GM19324 (cell line): ENCODE data around the gene RPS6KB1.
"Not testable (repeated sequence)": the region's sequence is repeated elsewhere in the genome, so short reads cannot be mapped to it uniquely, and the experiment has no call there.

Experiments
- ATAC-seq: cut with Tn5 transposase; IDR thresholded peaks from one replicate; pipeline ENCODE4 v1.9.1; 2021; ENCODE audit warnings: mild to moderate bottlenecking, moderate library complexity; ENCODE audit not compliant: unreplicated experiment, low FRiP score

Gene RPS6KB1

GRCh38 chr17:59869941-59870218, 23.0 kb upstream of the RPS6KB1 start:
- ATAC-seq: no peak

- no peak for ATAC-seq
Measured at GRCh38 chr17:59870482-59870881, 22.4 kb upstream of the RPS6KB1 start.

- ATAC-seq: no peak
Measured at GRCh38 chr17:59872351-59872750, 20.6 kb upstream of the RPS6KB1 start.

- not testable (repeated sequence) for ATAC-seq
Measured at GRCh38 chr17:59873414-59873813, 19.5 kb upstream of the RPS6KB1 start.

DNA sequence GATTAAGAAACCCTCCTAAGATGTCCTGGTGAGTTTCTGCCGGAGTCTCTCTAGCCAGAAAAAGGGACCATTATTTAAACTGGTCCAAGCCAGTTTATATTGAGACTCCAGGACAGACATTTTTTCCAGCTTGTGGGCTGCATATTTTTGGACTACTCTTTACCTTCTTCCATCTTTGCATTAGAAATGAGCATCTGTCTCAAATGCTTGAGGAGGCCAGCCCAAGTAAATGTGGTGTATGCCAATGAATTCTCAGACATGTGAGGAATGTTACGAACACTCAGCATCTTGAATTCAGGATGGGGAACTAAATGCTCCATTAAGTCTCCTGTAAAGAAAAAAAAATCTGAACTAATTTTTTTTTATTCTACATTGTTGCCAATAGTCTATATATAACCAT, 18.5 kb upstream of the RPS6KB1 start:
- no peak for ATAC-seq

DNA sequence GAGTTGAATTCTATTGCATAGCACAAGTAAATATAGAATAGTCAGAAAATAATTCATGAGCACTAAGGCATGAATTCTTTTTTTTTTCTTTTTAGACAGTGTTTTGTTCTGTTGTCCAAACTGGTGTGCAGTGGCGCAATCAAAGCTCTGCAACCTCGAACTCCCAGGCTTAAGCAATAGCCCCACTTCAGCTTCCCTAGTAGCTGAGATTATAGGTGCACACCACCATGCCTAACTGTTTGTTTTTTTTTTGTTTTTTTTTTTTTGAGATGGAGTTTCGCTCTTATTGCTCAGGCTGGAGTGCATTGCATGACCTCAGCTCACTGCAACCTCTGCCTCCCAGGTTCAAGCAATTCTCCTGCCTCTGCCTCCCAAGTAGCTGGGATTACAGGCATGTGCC, 16.8 kb upstream of the RPS6KB1 start:
- ATAC-seq: no peak

- no peak for ATAC-seq
Measured at GRCh38 chr17:59877965-59878364, 15.0 kb upstream of the RPS6KB1 start.

- ATAC-seq: no peak
Measured at GRCh38 chr17:59878624-59879023, 14.3 kb upstream of the RPS6KB1 start.

DNA sequence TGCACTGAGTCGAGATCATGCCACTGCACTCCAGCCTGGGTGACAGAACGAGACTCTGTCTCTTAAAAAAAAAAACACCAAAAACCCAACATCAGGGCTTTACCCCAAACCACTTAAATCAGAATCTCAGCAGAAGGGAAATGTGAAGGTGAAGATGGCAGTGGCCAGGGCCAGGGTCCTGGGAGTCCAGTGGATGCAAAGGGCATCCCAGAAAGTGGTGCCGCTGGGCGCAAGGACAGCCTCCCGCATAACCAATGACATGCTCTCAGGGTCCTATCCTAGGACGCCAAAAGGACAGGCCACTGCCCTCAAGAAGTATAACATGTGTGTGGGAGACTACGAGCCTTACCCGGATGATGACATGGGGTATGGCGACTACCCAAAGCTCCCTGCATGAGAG, 8.1 kb upstream of the RPS6KB1 start:
- no peak for ATAC-seq

- no peak for ATAC-seq
Measured at GRCh38 chr17:59888145-59888750, 4.7 kb upstream of the RPS6KB1 start.

DNA sequence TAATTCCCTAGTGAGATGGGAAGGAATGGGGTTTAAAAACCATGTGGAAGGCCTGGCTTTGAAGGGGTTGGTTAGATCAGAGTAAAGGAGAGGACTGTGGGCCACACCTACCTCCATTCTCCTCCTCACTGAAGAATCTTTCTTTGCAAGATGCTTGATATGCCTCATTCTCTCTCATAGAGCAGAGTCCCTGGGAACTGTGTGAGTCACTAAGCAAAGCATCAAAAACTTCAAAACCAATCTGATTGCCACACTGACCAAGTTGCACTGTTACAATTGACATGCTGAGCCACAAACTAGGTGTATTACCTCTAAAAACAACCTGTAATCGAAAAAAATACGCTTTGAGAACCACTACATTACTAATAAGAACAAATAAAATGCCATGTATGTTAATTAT, 2.2 kb upstream of the RPS6KB1 start:
- ATAC-seq: no peak

DNA sequence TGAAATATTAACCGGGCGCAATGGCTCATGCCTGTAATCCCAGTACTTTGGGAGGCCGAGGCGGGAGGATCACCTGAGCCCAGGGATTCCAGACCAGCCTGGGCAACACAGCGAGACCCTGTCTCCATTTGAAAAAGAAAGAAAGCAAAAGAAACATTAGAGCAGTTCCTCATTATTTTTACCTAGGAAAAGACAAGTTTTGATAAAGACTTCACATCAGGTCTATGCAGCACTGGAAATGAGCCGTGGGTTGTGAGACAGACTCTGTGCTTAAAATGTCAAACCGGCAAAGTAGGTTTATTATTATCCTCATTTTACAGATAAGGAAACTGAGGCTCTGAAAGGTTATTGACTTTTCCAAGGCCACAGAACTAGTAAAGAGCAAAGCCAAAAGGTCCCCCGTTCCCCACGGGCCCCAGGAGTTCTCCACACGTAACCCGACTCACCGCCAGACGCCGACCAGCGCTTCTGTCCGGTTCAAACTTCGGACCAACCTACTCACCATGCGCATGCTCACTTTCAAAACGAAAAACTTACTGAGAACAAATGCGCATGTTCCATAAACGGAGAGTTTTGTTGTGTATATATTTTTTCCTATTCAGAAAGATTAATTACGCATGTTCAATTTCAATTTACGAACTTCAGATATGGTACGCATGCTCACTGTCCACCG, 534 bp upstream of the RPS6KB1 start:
- ATAC-seq: peak; percentile 59

DNA sequence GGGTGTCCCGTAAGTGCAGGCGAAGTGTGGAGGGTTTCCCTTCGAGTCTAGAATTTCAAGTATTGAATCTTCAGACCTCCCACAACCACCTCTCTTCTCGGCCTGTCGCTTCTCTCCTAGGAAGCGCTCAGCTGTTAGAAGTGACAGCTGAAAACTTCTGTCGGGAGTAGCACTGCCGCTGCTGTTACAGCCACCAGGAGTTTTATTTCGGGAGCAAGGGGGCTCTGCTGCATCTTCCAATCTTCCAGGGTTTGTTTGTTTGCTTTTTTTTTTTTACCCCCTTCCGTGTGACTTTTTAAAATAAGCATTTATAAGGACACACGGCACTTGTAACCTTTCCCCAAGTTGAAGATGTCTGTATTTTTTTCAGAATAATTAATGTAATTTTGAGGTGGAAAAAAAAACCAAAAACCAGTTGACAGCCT, 767 bp downstream of the RPS6KB1 start:
- ATAC-seq: peak; percentile 1

GRCh38 chr17:59897090-59897489, 4.2 kb downstream of the RPS6KB1 start:
- ATAC-seq: no peak

GRCh38 chr17:59899099-59899498, 6.2 kb downstream of the RPS6KB1 start:
- ATAC-seq: no peak

DNA sequence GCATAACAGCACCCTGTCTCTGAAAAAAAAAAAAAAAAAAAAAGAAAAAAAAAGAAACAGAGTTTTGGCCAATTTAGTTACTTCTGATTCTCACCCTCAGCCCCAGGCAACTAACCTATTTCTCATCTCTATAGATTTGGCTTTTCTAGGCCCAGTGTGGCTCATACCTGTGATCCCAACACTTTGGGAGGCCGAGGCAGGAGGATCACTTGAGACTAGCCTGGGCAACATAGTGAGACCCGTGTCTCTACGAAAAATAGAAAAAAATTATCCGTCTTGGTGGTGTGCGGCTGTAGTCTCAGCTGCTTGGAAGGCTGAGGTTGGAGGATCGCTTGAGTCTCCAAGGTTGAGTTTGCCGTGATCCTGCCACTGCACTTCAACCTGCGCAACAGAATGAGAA, 8.7 kb downstream of the RPS6KB1 start:
- ATAC-seq: no peak

DNA sequence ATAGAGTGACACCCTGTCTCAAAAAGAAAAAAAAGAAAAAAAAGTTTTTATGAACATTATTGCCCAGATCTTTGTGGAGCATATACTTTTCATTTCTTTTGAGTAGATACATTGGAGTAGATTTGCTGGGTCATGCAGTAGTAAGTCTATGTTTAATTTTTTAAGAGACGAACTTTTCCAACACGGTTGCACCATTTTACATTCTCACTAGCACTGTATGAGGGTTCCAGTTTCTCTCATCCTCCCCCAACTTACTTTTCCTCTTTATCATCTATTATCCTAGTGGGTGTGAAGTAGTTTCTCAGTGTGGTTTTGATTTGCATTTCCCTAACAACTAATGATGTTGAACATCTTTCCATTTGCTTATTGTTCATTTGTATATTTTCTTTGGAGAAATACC, 10.5 kb downstream of the RPS6KB1 start:
- no peak for ATAC-seq

- no peak for ATAC-seq
Measured at GRCh38 chr17:59907467-59907866, 14.5 kb downstream of the RPS6KB1 start.

GRCh38 chr17:59914274-59914854, 21.4 kb downstream of the RPS6KB1 start:
- ATAC-seq: no peak

GRCh38 chr17:59916446-59916845, 23.5 kb downstream of the RPS6KB1 start:
- ATAC-seq: no peak

DNA sequence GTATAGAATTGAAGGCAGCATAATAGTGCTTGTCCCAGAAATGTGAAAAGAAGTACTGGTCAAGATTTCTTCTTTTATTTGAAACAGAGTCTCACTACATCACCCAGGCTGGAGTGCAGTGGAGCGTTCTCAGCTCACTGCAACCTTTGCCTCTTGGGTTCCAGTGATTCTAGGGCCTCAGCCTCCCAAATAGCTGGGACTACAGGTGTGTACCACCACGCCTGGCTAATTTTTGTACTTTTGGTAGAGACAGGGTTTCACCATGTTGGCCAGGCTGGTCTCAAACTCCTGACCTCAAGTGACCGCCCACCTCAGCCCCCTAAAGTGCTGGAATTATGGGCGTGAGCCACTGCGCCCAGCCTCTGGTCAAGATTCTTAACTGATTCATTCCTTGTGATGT, 27.7 kb downstream of the RPS6KB1 start:
- ATAC-seq: not testable (repeated sequence)

GRCh38 chr17:59930121-59930520, 37.2 kb downstream of the RPS6KB1 start:
- ATAC-seq: not testable (repeated sequence)
